ENCODE data around the gene SPHK2.
"Not testable (repeated sequence)": the region's sequence is repeated elsewhere in the genome, so short reads cannot be mapped to it uniquely, and the experiment has no call there.

Gene SPHK2

GRCh38 chr19:48624791-48625723 lies 5.8 kb downstream of the SPHK2 start:
- no peak for DNase-seq (ENCODE audit: low read depth in 2 of 2)

GRCh38 chr19:48625891-48626327 lies 6.6 kb downstream of the SPHK2 start:
- DNase-seq (ENCODE audit: low read depth in 2 of 2): no peak

DNA sequence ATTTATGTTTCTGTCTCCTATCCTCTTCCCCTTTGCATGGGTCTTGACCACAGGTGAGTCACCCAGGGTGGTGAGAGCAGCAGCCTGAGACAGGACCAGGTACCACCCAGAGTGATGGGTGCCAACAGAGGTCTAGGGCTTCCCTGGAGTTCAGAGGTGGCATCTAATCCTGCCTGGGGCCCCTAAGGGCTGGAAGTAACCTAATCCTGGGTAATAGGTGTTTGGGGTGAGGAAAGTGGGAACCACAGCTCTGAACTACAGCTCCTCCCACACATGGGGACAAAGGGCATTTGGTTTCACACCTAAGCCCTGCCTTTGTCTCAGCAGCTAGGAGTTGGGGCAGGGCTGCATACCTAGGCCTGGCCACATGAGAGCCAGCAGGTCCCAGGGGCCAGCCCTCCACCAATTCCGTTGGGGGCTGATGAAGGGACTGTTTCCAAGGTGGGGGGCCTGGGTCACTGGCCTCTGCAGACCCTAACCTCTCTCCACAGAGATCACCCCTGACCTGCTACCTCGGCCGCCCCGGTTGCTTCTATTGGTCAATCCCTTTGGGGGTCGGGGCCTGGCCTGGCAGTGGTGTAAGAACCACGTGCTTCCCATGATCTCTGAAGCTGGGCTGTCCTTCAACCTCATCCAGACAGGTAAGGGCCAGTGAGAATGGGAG lies 8.0 kb downstream of the SPHK2 start:
- DNase-seq (ENCODE audit: low read depth in 2 of 2): no peak

GRCh38 chr19:48627865-48628314 lies 8.6 kb downstream of the SPHK2 start:
- DNase-seq (ENCODE audit: low read depth in 2 of 2): no peak

- no peak for DNase-seq (ENCODE audit: low read depth in 2 of 2)
Observed at GRCh38 chr19:48628486-48629296, 9.4 kb downstream of the SPHK2 start.

GRCh38 chr19:48629297-48629598 lies 9.9 kb downstream of the SPHK2 start:
- no peak for DNase-seq (ENCODE audit: low read depth in 2 of 2)

DNA sequence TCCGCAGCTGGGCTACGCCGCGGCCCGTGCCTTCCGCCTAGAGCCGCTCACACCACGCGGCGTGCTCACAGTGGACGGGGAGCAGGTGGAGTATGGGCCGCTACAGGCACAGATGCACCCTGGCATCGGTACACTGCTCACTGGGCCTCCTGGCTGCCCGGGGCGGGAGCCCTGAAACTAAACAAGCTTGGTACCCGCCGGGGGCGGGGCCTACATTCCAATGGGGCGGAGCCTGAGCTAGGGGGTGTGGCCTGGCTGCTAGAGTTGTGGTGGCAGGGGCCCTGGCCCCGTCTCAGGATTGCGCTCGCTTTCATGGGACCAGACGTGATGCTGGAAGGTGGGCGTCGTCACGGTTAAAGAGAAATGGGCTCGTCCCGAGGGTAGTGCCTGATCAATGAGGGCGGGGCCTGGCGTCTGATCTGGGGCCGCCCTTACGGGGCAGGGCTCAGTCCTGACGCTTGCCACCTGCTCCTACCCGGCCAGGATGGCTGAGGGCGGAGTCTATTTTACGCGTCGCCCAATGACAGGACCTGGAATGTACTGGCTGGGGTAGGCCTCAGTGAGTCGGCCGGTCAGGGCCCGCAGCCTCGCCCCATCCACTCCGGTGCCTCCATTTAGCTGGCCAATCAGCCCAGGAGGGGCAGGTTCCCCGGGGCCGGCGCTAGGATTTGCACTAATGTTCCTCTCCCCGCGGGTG lies 10.4 kb downstream of the SPHK2 start:
- no peak for DNase-seq (ENCODE audit: low read depth in 2 of 2)

GRCh38 chr19:48630296-48631063 lies 11.2 kb downstream of the SPHK2 start:
- DNase-seq (ENCODE audit: low read depth in 2 of 2): no peak

DNA sequence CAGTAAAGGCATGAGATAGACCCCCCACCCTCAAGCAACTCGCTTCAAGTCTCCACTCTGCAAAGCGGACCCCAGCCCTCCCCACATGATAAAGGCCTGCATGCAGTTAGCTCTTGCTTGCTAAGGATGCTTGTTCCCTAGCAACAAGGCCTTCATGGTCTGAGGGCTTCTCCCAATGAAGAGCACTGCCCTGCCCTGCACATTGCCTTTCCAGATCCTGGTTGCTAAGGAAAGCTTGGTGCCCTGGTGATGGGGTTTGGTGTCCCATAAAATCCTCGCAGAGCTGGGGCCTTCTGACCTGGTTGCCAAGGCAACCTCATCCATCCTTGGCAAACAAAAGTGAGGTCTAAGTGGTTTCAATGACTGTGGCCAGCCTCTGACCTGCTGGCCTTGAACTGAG lies 11.9 kb downstream of the SPHK2 start:
- no peak for DNase-seq (ENCODE audit: low read depth in 2 of 2)

DNA sequence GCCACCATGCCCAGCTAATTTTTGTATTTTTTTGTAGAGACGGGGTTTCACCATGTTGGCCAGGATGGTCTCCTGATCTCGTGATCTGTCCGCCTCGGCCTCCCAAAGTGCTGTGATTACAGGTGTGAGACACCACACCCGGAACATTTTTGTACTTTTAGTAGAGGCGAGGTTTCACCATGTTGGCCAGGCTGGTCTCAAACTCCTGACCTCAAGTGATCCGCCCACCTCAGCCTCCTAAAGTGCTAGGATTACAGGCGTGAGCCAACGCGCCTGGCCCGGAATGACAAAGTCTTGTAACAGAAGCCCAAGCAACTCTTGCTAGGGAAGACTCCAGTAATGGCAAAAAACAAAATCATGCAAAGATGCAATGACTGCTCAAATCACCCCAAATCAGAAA lies 13.0 kb downstream of the SPHK2 start:
- not testable (repeated sequence) for DNase-seq (ENCODE audit: low read depth in 2 of 2)

- no peak for DNase-seq (ENCODE audit: low read depth in 2 of 2)
Observed at GRCh38 chr19:48632692-48633147, 13.4 kb downstream of the SPHK2 start.

- DNase-seq (ENCODE audit: low read depth in 2 of 2): no peak
Observed at GRCh38 chr19:48633148-48634035, 14.1 kb downstream of the SPHK2 start.

DNA sequence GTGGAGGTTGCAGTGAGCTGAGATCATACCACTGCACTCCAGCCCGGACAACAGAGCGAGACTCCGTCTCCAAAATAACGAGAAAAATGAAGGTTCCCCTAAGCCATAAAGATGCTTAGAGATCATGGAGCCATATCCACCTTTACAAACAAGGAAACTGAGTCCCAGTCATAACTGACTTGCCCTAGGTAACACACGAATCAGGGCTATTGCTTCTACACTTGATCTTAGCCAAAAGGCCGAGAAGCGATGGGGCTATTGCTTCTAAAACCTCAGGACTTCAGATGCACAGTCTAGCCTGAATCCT lies 14.7 kb downstream of the SPHK2 start:
- no peak for DNase-seq (ENCODE audit: low read depth in 2 of 2)

DNA sequence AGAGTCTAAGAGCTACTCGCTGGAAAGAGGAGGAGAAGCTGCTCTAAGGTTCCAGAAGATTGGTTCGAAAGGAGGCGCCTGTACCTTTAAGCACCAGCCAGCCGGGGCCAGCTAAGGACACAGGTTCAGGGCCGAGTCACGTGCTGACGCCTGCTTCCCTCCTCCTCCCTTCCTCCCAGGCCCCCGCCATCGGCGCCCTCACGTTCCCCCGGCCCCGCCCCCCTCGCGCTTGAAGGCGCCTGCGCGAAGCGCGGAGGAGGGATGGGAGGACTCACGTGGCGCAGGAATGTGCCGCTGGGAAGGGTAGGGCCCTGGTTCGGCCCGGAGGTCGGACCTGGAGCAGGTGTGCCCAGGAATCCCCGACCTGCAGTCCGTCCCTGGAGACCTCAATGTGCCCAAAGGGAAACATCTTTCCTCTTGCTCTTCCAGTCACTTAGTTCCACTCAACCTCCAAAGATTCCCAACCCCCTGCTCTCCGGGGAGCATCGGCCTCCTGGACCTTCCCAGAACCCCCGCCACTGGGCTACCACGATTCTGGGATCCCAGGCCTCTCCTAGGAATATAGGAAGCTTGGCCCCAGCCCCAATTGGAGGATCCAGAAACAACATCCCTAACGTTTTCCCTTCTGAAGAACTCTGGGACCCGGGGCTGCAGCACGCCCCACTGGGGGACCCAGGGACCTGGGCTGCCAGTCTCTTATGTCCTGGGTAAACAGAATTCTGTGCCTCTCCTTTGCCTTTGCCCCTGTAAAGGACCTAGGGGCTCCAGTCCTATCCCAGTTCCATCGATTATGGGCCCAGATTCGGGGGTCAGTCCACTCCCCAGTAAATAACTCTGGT lies 15.3 kb downstream of the SPHK2 start:
- DNase-seq (ENCODE audit: low read depth in 2 of 2): peak; percentile 90 to 93

DNA sequence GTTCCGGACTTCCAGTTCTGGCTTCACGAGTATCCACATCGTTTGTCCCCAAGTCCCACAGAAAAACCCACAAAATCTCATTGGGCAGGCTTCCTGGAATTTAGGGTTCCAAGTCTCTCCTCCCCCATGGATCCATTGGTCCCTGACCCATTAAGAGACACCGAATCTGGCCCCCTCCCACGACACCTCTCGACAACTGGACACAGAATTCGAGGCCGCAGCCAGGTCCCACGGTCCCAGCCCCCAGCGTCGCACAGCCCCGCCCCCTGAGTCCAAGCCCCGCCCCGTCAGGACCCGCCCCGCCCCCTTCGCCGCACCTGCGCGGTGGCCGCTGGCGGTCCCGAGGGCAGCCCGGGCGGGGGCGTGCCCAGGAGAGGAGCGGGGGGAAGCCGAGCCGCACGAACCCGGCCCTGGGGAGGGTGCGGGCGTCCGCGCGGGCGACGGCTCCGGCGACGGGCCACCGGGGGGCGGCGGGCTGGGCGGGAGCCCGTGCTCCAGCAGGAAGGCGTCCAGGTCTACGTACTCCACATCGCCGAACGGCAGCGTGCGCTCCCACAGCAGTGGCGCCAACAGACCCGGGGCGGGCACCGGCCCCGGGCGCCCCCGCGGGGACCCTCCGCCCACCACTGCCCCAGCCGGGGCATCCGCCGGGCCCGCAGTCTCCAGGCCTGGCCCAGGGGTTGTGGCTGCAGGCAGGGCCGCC lies 16.1 kb downstream of the SPHK2 start:
- peak; percentile 61 to 71 for DNase-seq (ENCODE audit: low read depth in 2 of 2)

- no peak for DNase-seq (ENCODE audit: low read depth in 2 of 2)
Observed at GRCh38 chr19:48635966-48636858, 16.9 kb downstream of the SPHK2 start.

GRCh38 chr19:48636859-48637448 lies 17.6 kb downstream of the SPHK2 start, which contains the start of gene DBP:
Gene DBP, minus strand, starts transcription at chr19:48637379. Its CDS starts 385 bp downstream, at chr19:48636994.
- DNase-seq (ENCODE audit: low read depth in 2 of 2): no peak

Data from stimulated activated CD8-positive, alpha-beta memory T cell treated with anti-CD3 and anti-CD28 coated beads, Interleukin-2, amount 100 ng/mL, for 48 hours (primary cell).